Astrocyte (in vitro differentiated cells and primary cell): ENCODE measurements around the gene SDSL.

Source experiments
- EZH2 ChIP-seq: IDR thresholded peaks from 2 replicates; pipeline ENCODE4 v1.6.1; 2012; ENCODE audit warnings: mild to moderate bottlenecking, low read length, inconsistent platforms; ENCODE audit not compliant: insufficient read depth
- TF ChIP-seq, protein P1 (sequence below): IDR thresholded peaks from 2 replicates; pipeline ENCODE4 v1.5.1; 2011; ENCODE audit warnings: low read depth, mild to moderate bottlenecking, inconsistent platforms, low read length, moderate library complexity; ENCODE audit not compliant: insufficient read depth

DNA sequence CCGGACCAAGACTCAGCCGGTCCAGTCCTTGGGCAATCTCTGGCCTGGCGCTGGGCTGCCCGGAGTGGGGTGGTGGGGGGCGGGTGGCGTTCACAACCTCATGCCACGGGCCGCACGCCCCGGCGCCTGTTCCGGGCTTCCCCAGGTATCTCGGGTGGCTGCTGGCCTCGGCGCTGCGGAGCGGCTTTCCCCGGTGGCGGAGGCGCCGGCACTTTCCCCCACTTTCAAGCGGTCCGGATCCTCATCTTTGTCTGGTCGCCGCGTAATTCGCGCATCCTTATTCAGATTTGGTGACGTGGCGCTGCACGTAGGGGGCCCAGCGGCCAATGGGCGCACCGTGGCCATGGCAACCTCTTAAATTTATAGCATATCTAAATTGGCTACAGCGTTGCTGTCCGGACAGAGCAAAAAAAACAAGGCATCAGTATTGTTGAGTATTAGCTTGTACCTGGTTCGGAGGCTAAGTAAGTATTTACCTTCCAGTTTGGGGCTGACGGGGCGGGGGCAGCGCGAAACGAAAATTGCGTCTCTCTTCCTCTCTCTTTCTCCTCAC is 49.5 kb downstream of the SDSL start, which contains the start of gene LHX5:
- TF ChIP-seq, protein P1, sequence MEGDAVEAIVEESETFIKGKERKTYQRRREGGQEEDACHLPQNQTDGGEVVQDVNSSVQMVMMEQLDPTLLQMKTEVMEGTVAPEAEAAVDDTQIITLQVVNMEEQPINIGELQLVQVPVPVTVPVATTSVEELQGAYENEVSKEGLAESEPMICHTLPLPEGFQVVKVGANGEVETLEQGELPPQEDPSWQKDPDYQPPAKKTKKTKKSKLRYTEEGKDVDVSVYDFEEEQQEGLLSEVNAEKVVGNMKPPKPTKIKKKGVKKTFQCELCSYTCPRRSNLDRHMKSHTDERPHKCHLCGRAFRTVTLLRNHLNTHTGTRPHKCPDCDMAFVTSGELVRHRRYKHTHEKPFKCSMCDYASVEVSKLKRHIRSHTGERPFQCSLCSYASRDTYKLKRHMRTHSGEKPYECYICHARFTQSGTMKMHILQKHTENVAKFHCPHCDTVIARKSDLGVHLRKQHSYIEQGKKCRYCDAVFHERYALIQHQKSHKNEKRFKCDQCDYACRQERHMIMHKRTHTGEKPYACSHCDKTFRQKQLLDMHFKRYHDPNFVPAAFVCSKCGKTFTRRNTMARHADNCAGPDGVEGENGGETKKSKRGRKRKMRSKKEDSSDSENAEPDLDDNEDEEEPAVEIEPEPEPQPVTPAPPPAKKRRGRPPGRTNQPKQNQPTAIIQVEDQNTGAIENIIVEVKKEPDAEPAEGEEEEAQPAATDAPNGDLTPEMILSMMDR = no peak
- no peak for TF ChIP-seq EZH2
